SK-N-SH treated with all-trans-retinoic acid at 6 μM for 48 hours (cell line): Measurements from ENCODE around the gene YARS2.

ENCODE experiments used
- ATAC-seq: fragments of 200-7000 bp; cut with Tn5 transposase; 3 replicates; pipeline ENCODE4 v1.9.1; 2020; ENCODE audit warnings: mild to moderate bottlenecking, moderate library complexity
- CSRNP3 ChIP-seq: fragments of 250-450 bp; sonication (Bioruptor Pico); IDR thresholded peaks from 2 replicates; pipeline ENCODE4 v1.5.1; 2021; ENCODE audit warnings: mild to moderate bottlenecking, moderate library complexity
- GLIS3 ChIP-seq: fragments of 250-450 bp; sonication (Bioruptor Pico); IDR thresholded peaks from 2 replicates; pipeline ENCODE4 v1.5.0; 2020; ENCODE audit warnings: mild to moderate bottlenecking, moderate library complexity
- ISL1 ChIP-seq: fragments of 250-450 bp; sonication (Bioruptor Pico); IDR thresholded peaks from 2 replicates; pipeline ENCODE4 v2.1.2; 2022; ENCODE audit warnings: mild to moderate bottlenecking, moderate library complexity
- OSR1 ChIP-seq: fragments of 250-450 bp; sonication (Bioruptor Pico); IDR thresholded peaks from 2 replicates; pipeline ENCODE4 v1.8.0; 2022; ENCODE audit warnings: moderate library complexity, mild to moderate bottlenecking, inconsistent platforms
- PATZ1 ChIP-seq: fragments of 250-450 bp; sonication (Bioruptor Pico); IDR thresholded peaks from 2 replicates; pipeline ENCODE4 v1.8.0; 2020; ENCODE audit warnings: mild to moderate bottlenecking, moderate library complexity, borderline replicate concordance
- POU6F1 ChIP-seq: fragments of 250-450 bp; sonication (Bioruptor Pico); IDR thresholded peaks from 2 replicates; pipeline ENCODE4 v1.8.0; 2021; ENCODE audit warnings: low read depth, mild to moderate bottlenecking, moderate library complexity, borderline replicate concordance
- PPARA ChIP-seq: fragments of 250-450 bp; sonication (Bioruptor Pico); IDR thresholded peaks from 2 replicates; pipeline ENCODE4 v1.5.0; 2020; ENCODE audit warnings: mild to moderate bottlenecking, borderline replicate concordance
- RARB ChIP-seq: fragments of 250-450 bp; sonication (Bioruptor Pico); IDR thresholded peaks from 2 replicates; pipeline ENCODE4 v1.8.0; 2021; ENCODE audit warnings: mild to moderate bottlenecking, moderate library complexity
- SNAI2 ChIP-seq: fragments of 250-450 bp; sonication (Bioruptor Pico); IDR thresholded peaks from 2 replicates; pipeline ENCODE4 v1.5.0; 2020; ENCODE audit warnings: mild to moderate bottlenecking, moderate library complexity
- TCF4 ChIP-seq: fragments of 250-450 bp; sonication (Bioruptor Pico); IDR thresholded peaks from 2 replicates; pipeline ENCODE4 v1.8.0; 2021; ENCODE audit warnings: mild to moderate bottlenecking, moderate library complexity, borderline replicate concordance
- TOX ChIP-seq: fragments of 250-450 bp; sonication (Bioruptor Pico); IDR thresholded peaks from 2 replicates; pipeline ENCODE4 v1.8.0; 2021; ENCODE audit warnings: mild to moderate bottlenecking, moderate library complexity, borderline replicate concordance
- TSHZ2 ChIP-seq: fragments of 250-450 bp; sonication (Bioruptor Pico); IDR thresholded peaks from 2 replicates; pipeline ENCODE4 v1.5.0; 2020; ENCODE audit warnings: mild to moderate bottlenecking, moderate library complexity
- ZFP3 ChIP-seq: fragments of 250-450 bp; sonication (Bioruptor Pico); IDR thresholded peaks from 2 replicates; pipeline ENCODE4 v1.5.0; 2020; ENCODE audit warnings: mild to moderate bottlenecking, moderate library complexity
- ZNF565 ChIP-seq: fragments of 450-650 bp; formaldehyde crosslinking; conservative IDR thresholded peaks from 2 replicates; pipeline ENCODE4 v1.5.0; 2020; ENCODE audit warnings: low read depth, mild to moderate bottlenecking, moderate library complexity
- ZNF70 ChIP-seq: fragments of 450-650 bp; formaldehyde crosslinking; IDR thresholded peaks from 2 replicates; pipeline ENCODE4 v1.5.0; 2020; ENCODE audit warnings: mild to moderate bottlenecking, moderate library complexity
- ZNF8 ChIP-seq: fragments of 450-650 bp; formaldehyde crosslinking; IDR thresholded peaks from 2 replicates; pipeline ENCODE4 v1.5.0; 2020; ENCODE audit warnings: mild to moderate bottlenecking, moderate library complexity
- TF ChIP-seq, protein P1 (sequence below): fragments of 250-450 bp; sonication (Bioruptor Pico); IDR thresholded peaks from 2 replicates; pipeline ENCODE4 v1.5.1; 2020; ENCODE audit warnings: low read depth, mild to moderate bottlenecking, moderate library complexity

Gene YARS2

GRCh38 chr12:32757157-32757556, 1.5 kb upstream of the YARS2 start:
- no peak for TF ChIP-seq ZNF70
- TF ChIP-seq RARB (CRISPR knock-in tag) = no peak
- TF ChIP-seq GLIS3 (CRISPR knock-in tag) = no peak
- TF ChIP-seq TOX (CRISPR knock-in tag) = no peak

GRCh38 chr12:32756476-32757066, 874 bp upstream of the YARS2 start:
- TF ChIP-seq, protein P1, sequence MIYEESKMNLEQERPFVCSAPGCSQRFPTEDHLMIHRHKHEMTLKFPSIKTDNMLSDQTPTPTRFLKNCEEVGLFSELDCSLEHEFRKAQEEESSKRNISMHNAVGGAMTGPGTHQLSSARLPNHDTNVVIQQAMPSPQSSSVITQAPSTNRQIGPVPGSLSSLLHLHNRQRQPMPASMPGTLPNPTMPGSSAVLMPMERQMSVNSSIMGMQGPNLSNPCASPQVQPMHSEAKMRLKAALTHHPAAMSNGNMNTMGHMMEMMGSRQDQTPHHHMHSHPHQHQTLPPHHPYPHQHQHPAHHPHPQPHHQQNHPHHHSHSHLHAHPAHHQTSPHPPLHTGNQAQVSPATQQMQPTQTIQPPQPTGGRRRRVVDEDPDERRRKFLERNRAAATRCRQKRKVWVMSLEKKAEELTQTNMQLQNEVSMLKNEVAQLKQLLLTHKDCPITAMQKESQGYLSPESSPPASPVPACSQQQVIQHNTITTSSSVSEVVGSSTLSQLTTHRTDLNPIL = no peak
- TF ChIP-seq POU6F1 (CRISPR knock-in tag) (no peak), ZFP3 (CRISPR knock-in tag) (no peak), OSR1 (CRISPR knock-in tag) (no peak), TSHZ2 (no peak), RARB (CRISPR knock-in tag) (no peak), PPARA (CRISPR knock-in tag) (no peak), TCF4 (CRISPR knock-in tag) (no peak), CSRNP3 (CRISPR knock-in tag) (no peak), ZNF565 (CRISPR knock-in tag) (no peak), ISL1 (CRISPR knock-in tag) (no peak)
- no peak for ATAC-seq

More at GRCh38 chr12:32757157-32757556, 1.5 kb upstream of the YARS2 start:
- no peak for ATAC-seq

GRCh38 chr12:32755051-32755653, 545 bp downstream of the YARS2 start:
- peak; percentile 73 for ATAC-seq
- TF ChIP-seq ZFP3 (CRISPR knock-in tag) (0 out of 2 replicates have a peak, but pooled peaks have one; percentile 57), ZNF8 (CRISPR knock-in tag) (no peak), SNAI2 (CRISPR knock-in tag) (0 out of 2 replicates have a peak, but pooled peaks have one; percentile 34), ZNF70 (no peak), PATZ1 (CRISPR knock-in tag) (no peak)
- TF ChIP-seq, protein P1 = no peak
